Keratinocyte (primary cell): Measurements from ENCODE around the gene AGAP1.

ENCODE experiments used
- EZH2 ChIP-seq: IDR thresholded peaks from one replicate; pipeline ENCODE4 v1.6.1; 2012; ENCODE audit warnings: inconsistent platforms, mild to moderate bottlenecking, low read length, moderate library complexity
- TF ChIP-seq, protein P1 (sequence below), 3 experiments: IDR thresholded peaks in 1 of 3; conservative IDR thresholded peaks in 1 of 3; optimal IDR thresholded peaks in 1 of 3; 2 replicates in 2 of 3; 3 replicates in 1 of 3; pipeline versions ENCODE3 to v1.5.1; 2011; ENCODE audit warnings: low read length in 3 of 3, mild to moderate bottlenecking in 3 of 3, moderate library complexity in 2 of 3, control low read depth in 1 of 3, inconsistent platforms in 1 of 3; ENCODE audit not compliant: insufficient read depth in 2 of 3; ENCODE audit errors: extremely low read depth in 1 of 3

DNA sequence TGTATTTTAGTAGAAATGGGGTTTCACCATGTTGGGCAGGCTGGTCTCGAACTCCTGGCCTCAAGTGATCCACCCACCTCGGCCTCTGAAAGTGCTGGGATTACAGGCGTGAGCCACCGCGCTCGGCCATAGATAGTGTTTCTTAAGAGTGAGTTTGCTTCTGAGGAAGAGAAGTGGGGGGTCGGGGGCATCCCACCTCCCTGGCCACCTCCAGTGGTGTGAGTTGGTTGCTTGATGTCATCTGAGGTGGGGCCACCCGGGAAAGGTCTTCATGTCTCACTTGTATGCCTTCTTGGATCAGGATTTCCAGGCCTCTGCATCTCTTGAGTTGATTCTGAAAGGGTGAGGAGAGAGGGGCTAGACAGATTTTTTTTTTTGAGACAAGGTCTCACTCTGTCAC, 57.1 kb downstream of the AGAP1 start:
- TF ChIP-seq, protein P1, sequence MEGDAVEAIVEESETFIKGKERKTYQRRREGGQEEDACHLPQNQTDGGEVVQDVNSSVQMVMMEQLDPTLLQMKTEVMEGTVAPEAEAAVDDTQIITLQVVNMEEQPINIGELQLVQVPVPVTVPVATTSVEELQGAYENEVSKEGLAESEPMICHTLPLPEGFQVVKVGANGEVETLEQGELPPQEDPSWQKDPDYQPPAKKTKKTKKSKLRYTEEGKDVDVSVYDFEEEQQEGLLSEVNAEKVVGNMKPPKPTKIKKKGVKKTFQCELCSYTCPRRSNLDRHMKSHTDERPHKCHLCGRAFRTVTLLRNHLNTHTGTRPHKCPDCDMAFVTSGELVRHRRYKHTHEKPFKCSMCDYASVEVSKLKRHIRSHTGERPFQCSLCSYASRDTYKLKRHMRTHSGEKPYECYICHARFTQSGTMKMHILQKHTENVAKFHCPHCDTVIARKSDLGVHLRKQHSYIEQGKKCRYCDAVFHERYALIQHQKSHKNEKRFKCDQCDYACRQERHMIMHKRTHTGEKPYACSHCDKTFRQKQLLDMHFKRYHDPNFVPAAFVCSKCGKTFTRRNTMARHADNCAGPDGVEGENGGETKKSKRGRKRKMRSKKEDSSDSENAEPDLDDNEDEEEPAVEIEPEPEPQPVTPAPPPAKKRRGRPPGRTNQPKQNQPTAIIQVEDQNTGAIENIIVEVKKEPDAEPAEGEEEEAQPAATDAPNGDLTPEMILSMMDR (optimal IDR thresholded peaks at IDR 0.05 in 1 of 3, IDR thresholded peaks at IDR 0.05 in 1 of 3, conservative IDR thresholded peaks at IDR 0.05 in 1 of 3; ENCODE audit: extremely low read depth in 1 of 3, insufficient read depth in 2 of 3, low read length in 3 of 3): no peak
- TF ChIP-seq EZH2: no peak
